Common myeloid progenitor, CD34-positive (primary cell): ENCODE measurements around the gene MED6.

Experiments used
- CTCF ChIA-PET: fragments of 350-600 bp; sonication (Branson Sonifier 250); formaldehyde crosslinking; loops from one replicate; lab custom pipeline; 2021; ENCODE audit warnings: antibody characterized with exemption; lab: Charles Lee
- POLR2A ChIA-PET: fragments of 350-600 bp; sonication (Branson Sonifier 250); formaldehyde crosslinking; loops from one replicate; lab custom pipeline; 2021; ENCODE audit warnings: antibody characterized with exemption; lab: Charles Lee
- DNase-seq, 3 donors: peaks; one replicate each; pipeline versions ENCODE4 v3.0.0 to v3.0.0-alpha.2; 2013
- H3K27ac ChIP-seq, 2 experiments: 1 replicate in 1 of 2; 2 replicates in 1 of 2; pipeline ENCODE4 v1.7.0; 2013; ENCODE audit warnings: inconsistent platforms in 2 of 2, low read length in 2 of 2, mild to moderate bottlenecking in 2 of 2, low read depth in 1 of 2, moderate library complexity in 1 of 2; ENCODE audit not compliant: severe bottlenecking in 2 of 2, insufficient read depth in 1 of 2, poor library complexity in 1 of 2
- H3K27me3 ChIP-seq, 5 experiments: replicated peaks in 2 of 5; 1 replicate in 3 of 5; 2 replicates in 2 of 5; pipeline versions ENCODE4 v1.6.1 to v1.7.0; 2013; ENCODE audit warnings: low read length in 4 of 5, mild to moderate bottlenecking in 2 of 5, moderate library complexity in 2 of 5, inconsistent platforms in 1 of 5; ENCODE audit not compliant: insufficient read depth in 5 of 5, control insufficient read depth in 4 of 5
- H3K36me3 ChIP-seq, 4 experiments: 1 replicate in 2 of 4; 2 replicates in 2 of 4; pipeline versions ENCODE4 v1.6.1 to v1.7.0; 2013; ENCODE audit warnings: low read length in 3 of 4, control low read depth in 1 of 4, mild to moderate bottlenecking in 1 of 4; ENCODE audit not compliant: control insufficient read depth in 4 of 4, insufficient read depth in 4 of 4
- H3K4me1 ChIP-seq, 4 experiments: 1 replicate in 3 of 4; 2 replicates in 1 of 4; pipeline versions ENCODE4 v1.6.1 to v1.7.1; 2013; ENCODE audit warnings: low read length in 3 of 4, mild to moderate bottlenecking in 3 of 4, control low read depth in 1 of 4, inconsistent platforms in 1 of 4, moderate library complexity in 1 of 4; ENCODE audit not compliant: control insufficient read depth in 4 of 4, insufficient read depth in 4 of 4; ENCODE audit errors: control extremely low read depth in 1 of 4
- H3K4me3 ChIP-seq, 7 experiments: 1 replicate in 4 of 7; 2 replicates in 3 of 7; pipeline versions ENCODE4 v1.5.1 to v1.7.0; 2013; ENCODE audit warnings: mild to moderate bottlenecking in 7 of 7, low read length in 6 of 7, moderate library complexity in 6 of 7, inconsistent platforms in 2 of 7, low read depth in 2 of 7, control low read depth in 1 of 7; ENCODE audit not compliant: insufficient read depth in 4 of 7, control insufficient read depth in 1 of 7; ENCODE audit errors: extremely low read depth in 1 of 7
- H3K9me3 ChIP-seq, 5 experiments: 1 replicate in 4 of 5; 2 replicates in 1 of 5; pipeline versions ENCODE4 v1.6.1 to v1.7.1; 2013; ENCODE audit warnings: low read length in 4 of 5, mild to moderate bottlenecking in 2 of 5, inconsistent platforms in 1 of 5, low read depth in 1 of 5, moderate library complexity in 1 of 5; ENCODE audit not compliant: control insufficient read depth in 4 of 5, insufficient read depth in 2 of 5; ENCODE audit errors: control extremely low read depth in 1 of 5
- whole genome bisulfite sequencing: methylation state at CpG from one replicate; pipeline ENCODE4 v1.1.5; 2013; ENCODE audit not compliant: insufficient coverage; 5-methylcytosine and 5-hydroxymethylcytosine counted together

MED6 gene

GRCh38 chr14:70642303-70643235 is 42.1 kb upstream of the MED6 start:
- Histone ChIP-seq H3K4me1 (peaks cover 11 to 51% (median 35%) of the 10 kb centered on the region in 4 experiments), H3K4me3 (peak overlapping the region; percentile 77 to 98 (median 89)), H3K9me3 (no peaks in the 10 kb centered on the region), H3K27me3 (no peaks in the 10 kb centered on the region), H3K36me3 (no peaks in the 10 kb centered on the region), H3K27ac (peak overlapping the region; percentile 7 to 68)
- ChIA-PET CTCF (interaction anchor here (0.9 to 3.7 kb wide), 6 partner anchors 9 to 71 kb away, joined by 3 to 13 read pairs (median 4); no protein-coding TSS in a partner anchor), POLR2A (no interaction called here)
- under 1% methylated on average over 48 of the region's 51 CpGs for WGBS
- DNase-seq = peak in 2 of 3 donors; percentile 66 to 76

GRCh38 chr14:70641548-70642302 is 41.3 kb upstream of the MED6 start, which contains the start of gene TTC9:
Gene TTC9, plus strand, starts transcription at chr14:70641916. Its CDS starts 214 bp downstream, at chr14:70642130.
- ChIA-PET POLR2A (interaction anchor here (0.6 to 0.8 kb wide), 3 partner anchors 17 to 113 kb away, joined by 3 to 4 read pairs (median 3); no protein-coding TSS in a partner anchor), CTCF (interaction anchor here (0.6 to 3.7 kb wide), 7 partner anchors 8 to 130 kb away, joined by 3 to 13 read pairs (median 4); no protein-coding TSS in a partner anchor)
- Histone ChIP-seq H3K4me1 (peaks cover 11 to 47% (median 34%) of the 10 kb centered on the region in 4 experiments), H3K27ac (peak within 1 kb of the TSS; percentile 7 to 68), H3K27me3 (no peaks in the 10 kb centered on the region), H3K9me3 (no peaks in the 10 kb centered on the region), H3K4me3 (peak within 1 kb of the TSS; percentile 77 to 98 (median 89)), H3K36me3 (no peaks in the 10 kb centered on the region)
- under 1% methylated on average over 81 of the region's 105 CpGs for WGBS
- DNase-seq = no peak

DNA sequence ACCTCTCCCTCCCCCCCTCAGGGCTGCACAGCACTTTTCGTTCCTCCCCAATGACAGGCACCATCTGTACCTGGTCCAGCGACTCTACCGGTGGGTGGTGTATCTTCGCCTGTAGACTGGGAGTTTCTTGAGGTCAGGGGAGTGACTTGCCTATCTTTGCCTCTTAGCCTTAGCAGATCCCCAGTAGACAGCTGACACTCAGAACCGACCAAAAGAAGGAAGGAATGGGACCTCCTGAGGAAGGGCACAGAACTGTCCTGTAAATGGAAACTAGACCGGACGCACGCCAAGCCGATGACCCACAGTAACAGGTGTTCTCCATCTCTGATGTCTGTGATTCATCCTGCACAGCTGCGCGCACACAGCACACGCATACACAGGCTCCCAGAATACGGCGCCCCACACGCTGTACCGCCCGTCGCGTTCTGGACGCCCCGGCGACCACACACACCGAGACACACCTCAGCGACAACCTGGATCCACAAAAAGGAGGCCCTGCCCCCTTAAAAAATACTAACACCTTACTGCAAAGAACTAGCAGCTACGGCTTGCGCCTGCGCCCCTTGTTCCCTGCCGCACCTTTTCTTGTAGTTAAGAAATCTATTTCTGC is 40.6 kb upstream of the MED6 start:
- 0% methylated on average over 9 of the region's 28 CpGs for WGBS
- peak in 2 of 3 donors; percentile 66 to 75 for DNase-seq
- ChIA-PET CTCF (interaction anchor here (0.6 to 3.7 kb wide), 4 partner anchors 13 to 129 kb away, joined by 3 to 13 read pairs (median 3); no protein-coding TSS in a partner anchor), POLR2A (interaction anchor here (0.6 to 0.8 kb wide), 3 partner anchors 18 to 114 kb away, joined by 3 to 4 read pairs (median 3); no protein-coding TSS in a partner anchor)
- H3K9me3 ChIP-seq = peaks cover 0 to 1% (median 0%) of the 10 kb centered on the region in 5 experiments
- no peaks in the 10 kb centered on the region for H3K27me3 ChIP-seq
- no peak overlapping the region for H3K27ac ChIP-seq
- peaks cover 11 to 44% (median 31%) of the 10 kb centered on the region in 4 experiments for H3K4me1 ChIP-seq
- H3K4me3 ChIP-seq = peak overlapping the region; percentile 77 to 98 (median 89)
- H3K36me3 ChIP-seq = no peaks in the 10 kb centered on the region

DNA sequence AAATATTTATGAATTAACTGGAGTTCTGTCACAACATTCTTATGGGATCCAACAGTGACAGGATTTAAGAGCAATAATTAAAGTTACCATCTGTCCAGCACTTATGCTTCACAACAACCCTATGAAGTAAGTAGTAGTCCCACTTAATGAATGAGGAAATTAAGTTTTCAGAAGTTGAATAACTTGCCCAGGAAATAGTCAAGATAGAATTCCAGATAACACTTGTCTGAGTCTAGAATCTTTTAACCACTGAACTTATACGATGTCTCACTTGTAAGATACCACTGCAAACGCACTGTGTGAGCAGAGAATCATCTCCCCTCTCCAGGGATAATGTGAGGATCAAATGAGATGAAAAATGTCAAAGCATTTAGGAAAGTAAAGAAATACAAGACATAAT is 38.0 kb upstream of the MED6 start:
- Histone ChIP-seq H3K9me3 (peaks cover 0 to 5% (median 4%) of the 10 kb centered on the region in 5 experiments), H3K27ac (no peak overlapping the region), H3K4me3 (no peak overlapping the region), H3K36me3 (no peaks in the 10 kb centered on the region), H3K4me1 (peaks cover 2 to 25% (median 18%) of the 10 kb centered on the region in 4 experiments), H3K27me3 (no peaks in the 10 kb centered on the region)
- 14% methylated on average over 1 of the region's 2 CpGs for WGBS
- DNase-seq = no peak
- ChIA-PET CTCF (interaction anchor here (1.1 kb wide), 1 partner anchor 22 kb away, joined by 5 read pairs; no protein-coding TSS in a partner anchor), POLR2A (no interaction called here)

DNA sequence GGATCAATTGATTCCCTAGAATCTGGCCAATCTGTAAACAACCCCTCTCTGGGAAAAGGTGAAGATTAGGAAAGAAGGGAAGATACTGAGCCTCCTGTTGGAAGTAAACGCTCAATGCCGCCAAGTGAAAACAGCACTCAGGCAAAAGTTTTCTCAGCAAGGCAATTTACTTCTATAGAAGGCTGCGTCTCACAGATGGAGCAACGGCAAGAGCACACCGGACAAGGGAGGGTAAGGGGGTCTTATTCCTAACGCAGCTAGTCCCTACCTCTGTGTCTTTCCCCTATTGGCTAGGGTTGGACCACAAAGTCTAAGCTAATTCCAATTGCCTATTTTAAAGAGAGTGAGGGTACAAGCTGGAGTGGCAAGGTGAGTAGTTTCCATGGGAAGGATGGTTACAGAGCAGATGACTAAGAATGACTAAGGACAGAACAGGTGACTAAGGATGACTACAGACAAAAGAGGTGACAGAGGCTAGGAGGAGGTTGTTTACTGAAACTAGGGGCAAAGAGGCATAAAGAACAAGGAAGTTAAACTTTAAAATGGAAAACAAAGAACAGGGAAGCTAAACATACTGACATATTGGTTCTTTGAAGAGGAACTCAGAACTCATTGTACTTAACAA is 35.6 kb upstream of the MED6 start:
- 100% methylated on average over 3 of the region's 6 CpGs for WGBS
- ChIA-PET CTCF (interaction anchor here (1.2 to 2.5 kb wide), 2 partner anchors 12 to 182 kb away, joined by 3 to 9 read pairs; no protein-coding TSS in a partner anchor), POLR2A (no interaction called here)
- no peak overlapping the region for H3K4me3 ChIP-seq
- peaks cover 0 to 5% (median 4%) of the 10 kb centered on the region in 5 experiments for H3K9me3 ChIP-seq
- no peak for DNase-seq
- H3K4me1 ChIP-seq = peaks cover 0 to 11% (median 7%) of the 10 kb centered on the region in 4 experiments
- no peak overlapping the region for H3K27ac ChIP-seq
- H3K27me3 ChIP-seq = no peaks in the 10 kb centered on the region
- H3K36me3 ChIP-seq = no peaks in the 10 kb centered on the region

DNA sequence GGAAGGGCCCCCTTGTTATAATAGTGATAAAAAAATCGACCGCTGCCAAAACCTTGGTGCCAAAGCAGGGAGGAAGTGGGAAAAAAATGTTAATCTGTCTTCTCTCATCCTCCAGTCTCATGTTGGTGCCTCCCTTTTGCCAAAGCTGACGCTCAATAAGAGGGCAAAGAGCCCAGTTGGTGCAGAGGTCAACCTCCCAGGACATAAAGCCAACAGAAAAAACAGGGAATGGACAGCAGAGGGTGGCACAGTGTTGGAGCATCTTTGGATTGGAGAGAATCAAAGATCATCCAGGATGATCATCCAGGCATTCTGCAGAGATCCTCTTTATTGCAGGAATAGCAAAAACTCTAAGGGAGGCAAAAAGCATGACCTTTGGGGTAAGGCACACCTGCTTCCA is 31.5 kb upstream of the MED6 start:
- no peaks in the 10 kb centered on the region for H3K27me3 ChIP-seq
- H3K36me3 ChIP-seq = no peaks in the 10 kb centered on the region
- H3K4me1 ChIP-seq = no peaks in the 10 kb centered on the region
- WGBS = no CpG with 5 or more reads among the region's 3 CpGs
- H3K4me3 ChIP-seq = no peak overlapping the region
- no peak for DNase-seq
- CTCF ChIA-PET = interaction anchor here (1.2 to 1.6 kb wide), 2 partner anchors 9 to 12 kb away, joined by 3 to 5 read pairs; no protein-coding TSS in a partner anchor
- POLR2A ChIA-PET = no interaction called here
- no peak overlapping the region for H3K27ac ChIP-seq
- H3K9me3 ChIP-seq = peaks cover 0 to 10% (median 5%) of the 10 kb centered on the region in 5 experiments
